ENCODE measurements around the gene HIPK4.

Gene HIPK4

GRCh38 chr19:40348961-40349507 lies 40.9 kb downstream of the HIPK4 start:
- TF ChIP-seq SPI1 (IDR thresholded peaks at IDR 0.05; ENCODE audit: low read depth, low read length) (no peak), POU2F2 (IDR thresholded peaks at IDR 0.05; ENCODE audit: low read depth, low read length) (no peak), POLR2AphosphoS5 (IDR thresholded peaks at IDR 0.05; ENCODE audit: low read depth, low read length) (no peak), TAF1 (IDR thresholded peaks at IDR 0.05; ENCODE audit: low read depth, low read length) (no peak), PAX5 (IDR thresholded peaks at IDR 0.05; ENCODE audit: insufficient read depth, low read length, severe bottlenecking) (no peak), POLR2A (IDR thresholded peaks at IDR 0.05; ENCODE audit: low read depth, low read length) (no peak)
- DNase-seq (ENCODE audit: insufficient read length, low spot score) (no peak), FAIRE-seq (no peak)

DNA sequence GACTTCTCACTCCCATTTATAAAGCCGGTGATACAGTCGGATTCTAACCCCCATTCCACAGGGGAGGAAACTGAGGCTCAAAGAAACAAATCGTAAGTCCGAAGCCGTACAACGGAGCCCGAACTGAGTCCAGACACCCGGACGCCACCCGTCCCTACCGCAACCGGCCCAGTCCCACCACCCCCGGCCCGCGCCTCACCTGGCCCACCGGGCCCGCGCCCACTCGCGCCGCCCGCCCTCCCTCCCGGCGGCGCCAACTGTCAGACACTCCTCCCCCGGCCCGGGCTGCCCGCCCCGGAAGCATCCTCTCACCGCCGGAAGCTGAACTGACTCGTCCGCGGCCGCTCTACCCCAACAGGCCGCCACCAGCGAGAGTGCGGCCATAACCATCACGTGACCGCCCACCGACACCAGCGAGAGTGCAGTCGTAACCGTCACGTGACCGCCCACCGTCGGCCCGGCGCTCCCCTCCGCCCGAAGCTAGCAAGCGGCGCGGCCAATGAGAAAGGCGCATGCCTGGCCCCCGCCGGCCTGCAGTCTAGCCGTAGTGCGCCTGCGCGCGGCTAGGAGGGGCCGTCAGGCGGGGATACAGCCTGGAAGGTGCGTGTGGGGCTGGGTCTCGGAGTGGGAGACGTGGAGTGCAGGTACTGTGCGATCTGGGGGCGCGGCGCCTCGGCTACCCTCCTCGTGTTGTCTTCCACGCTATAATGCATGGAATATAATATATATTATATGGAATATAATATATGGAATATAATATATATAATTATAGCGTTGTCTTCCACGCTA lies 41.7 kb downstream of the HIPK4 start, which contains the start of the genes C19orf47 and PLD3:
Gene C19orf47 (minus strand): TSS at position 273 of the 789 bp plus-strand sequence. CDS start 6,540 bp downstream, outside the sequence.
Gene PLD3 (plus strand): TSS at position 571 of the 789 bp plus-strand sequence. CDS start 17,789 bp downstream, outside the sequence.
- FAIRE-seq: peak; percentile 100
- peak; percentile 84 for TF ChIP-seq POLR2A (IDR thresholded peaks at IDR 0.05; ENCODE audit: low read depth, low read length)
- TF ChIP-seq PAX5 (IDR thresholded peaks at IDR 0.05; ENCODE audit: insufficient read depth, low read length, severe bottlenecking): no peak
- TF ChIP-seq POU2F2 (IDR thresholded peaks at IDR 0.05; ENCODE audit: low read depth, low read length): no peak
- TF ChIP-seq TAF1 (IDR thresholded peaks at IDR 0.05; ENCODE audit: low read depth, low read length): peak; percentile 32; the same call in 1 of the 2 replicates
- TF ChIP-seq SPI1 (IDR thresholded peaks at IDR 0.05; ENCODE audit: low read depth, low read length): no peak
- peak; percentile 89 for TF ChIP-seq POLR2AphosphoS5 (IDR thresholded peaks at IDR 0.05; ENCODE audit: low read depth, low read length)

DNA sequence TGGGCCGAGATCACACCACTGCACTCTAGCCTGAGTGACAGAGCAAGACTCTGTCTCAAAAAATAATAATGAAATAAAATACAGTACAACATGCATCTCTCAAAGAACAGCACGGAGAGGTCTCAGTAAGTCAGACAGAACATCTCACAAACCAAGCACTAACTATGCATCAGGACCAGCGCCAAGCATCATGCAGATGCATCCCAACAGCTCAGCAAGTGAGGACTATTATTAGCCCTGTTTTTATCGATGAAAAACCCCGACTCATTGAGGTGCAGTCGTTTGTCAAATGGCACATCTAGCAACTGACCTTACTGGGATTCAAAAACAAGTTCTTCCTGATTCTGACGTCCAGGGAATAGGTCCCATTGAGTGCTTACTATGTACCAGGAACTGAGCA lies 45.6 kb downstream of the HIPK4 start:
- no peak for DNase-seq (ENCODE audit: insufficient read length, low spot score)

More for the DNA sequence above, 41.7 kb downstream of the HIPK4 start, which contains the start of the genes C19orf47 and PLD3:
- DNase-seq (ENCODE audit: insufficient read length, low spot score): peak; percentile 100

GRCh38 chr19:40342644-40343311 lies 47.2 kb downstream of the HIPK4 start:
- TF ChIP-seq SPI1 (IDR thresholded peaks at IDR 0.05; ENCODE audit: low read depth, low read length): no peak
- no peak for TF ChIP-seq PAX5 (IDR thresholded peaks at IDR 0.05; ENCODE audit: insufficient read depth, low read length, severe bottlenecking)
- no peak for TF ChIP-seq POU2F2 (IDR thresholded peaks at IDR 0.05; ENCODE audit: low read depth, low read length)
- TF ChIP-seq POLR2A (IDR thresholded peaks at IDR 0.05; ENCODE audit: low read depth, low read length): no peak
- no peak for TF ChIP-seq POLR2AphosphoS5 (IDR thresholded peaks at IDR 0.05; ENCODE audit: low read depth, low read length)
- TF ChIP-seq TAF1 (IDR thresholded peaks at IDR 0.05; ENCODE audit: low read depth, low read length): no peak
- FAIRE-seq (no peak), DNase-seq (ENCODE audit: insufficient read length, low spot score) (no peak)

More for the DNA sequence above, 45.6 kb downstream of the HIPK4 start:
- no peak for FAIRE-seq
- no peak for TF ChIP-seq TAF1 (IDR thresholded peaks at IDR 0.05; ENCODE audit: low read depth, low read length)
- no peak for TF ChIP-seq PAX5 (IDR thresholded peaks at IDR 0.05; ENCODE audit: insufficient read depth, low read length, severe bottlenecking)
- TF ChIP-seq POLR2A (IDR thresholded peaks at IDR 0.05; ENCODE audit: low read depth, low read length): no peak
- TF ChIP-seq POLR2AphosphoS5 (IDR thresholded peaks at IDR 0.05; ENCODE audit: low read depth, low read length): no peak
- no peak for TF ChIP-seq SPI1 (IDR thresholded peaks at IDR 0.05; ENCODE audit: low read depth, low read length)
- TF ChIP-seq POU2F2 (IDR thresholded peaks at IDR 0.05; ENCODE audit: low read depth, low read length): no peak

GRCh38 chr19:40341601-40342482 lies 48.1 kb downstream of the HIPK4 start:
- DNase-seq (ENCODE audit: insufficient read length, low spot score): no peak
- no peak for FAIRE-seq
- no peak for TF ChIP-seq PAX5 (IDR thresholded peaks at IDR 0.05; ENCODE audit: insufficient read depth, low read length, severe bottlenecking)
- TF ChIP-seq SPI1 (IDR thresholded peaks at IDR 0.05; ENCODE audit: low read depth, low read length): no peak
- TF ChIP-seq POLR2A (IDR thresholded peaks at IDR 0.05; ENCODE audit: low read depth, low read length): no peak
- no peak for TF ChIP-seq POU2F2 (IDR thresholded peaks at IDR 0.05; ENCODE audit: low read depth, low read length)
- no peak for TF ChIP-seq POLR2AphosphoS5 (IDR thresholded peaks at IDR 0.05; ENCODE audit: low read depth, low read length)
- TF ChIP-seq TAF1 (IDR thresholded peaks at IDR 0.05; ENCODE audit: low read depth, low read length): no peak

DNA sequence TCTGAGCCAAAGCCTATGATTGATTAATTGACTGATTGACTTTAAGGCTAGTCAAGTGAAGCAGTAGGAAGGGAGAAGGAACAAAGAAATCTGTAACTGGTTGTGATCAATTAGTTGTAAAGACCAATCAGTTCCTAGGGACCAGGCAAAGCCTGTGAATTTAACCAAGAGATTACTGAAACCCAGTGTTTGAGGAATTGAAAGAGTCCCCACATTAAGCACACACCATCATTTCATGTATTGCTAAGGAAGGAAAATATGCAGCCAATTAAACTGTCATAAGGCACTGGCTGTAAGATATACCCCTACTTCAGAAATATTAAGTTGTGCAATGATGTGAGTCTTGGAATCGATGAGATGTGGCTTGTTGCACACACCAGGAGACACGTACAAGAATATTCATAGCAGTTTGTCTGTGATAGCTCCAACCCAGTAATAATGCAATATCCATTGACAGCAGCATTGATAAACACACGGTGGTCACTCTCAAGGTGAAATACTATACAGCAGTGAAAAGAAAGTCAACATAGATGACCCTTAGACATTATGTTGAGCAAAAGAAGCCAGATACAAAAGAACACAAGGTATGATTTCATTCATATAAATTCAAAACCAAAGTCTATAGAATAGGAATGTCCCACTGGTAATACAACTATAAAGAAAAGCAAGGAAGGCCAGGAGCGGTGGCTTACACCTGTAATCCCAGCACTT lies 50.8 kb downstream of the HIPK4 start:
- FAIRE-seq (peak; percentile 20), DNase-seq (ENCODE audit: insufficient read length, low spot score) (no peak)
- TF ChIP-seq SPI1 (IDR thresholded peaks at IDR 0.05; ENCODE audit: low read depth, low read length): peak; percentile 75
- TF ChIP-seq POU2F2 (IDR thresholded peaks at IDR 0.05; ENCODE audit: low read depth, low read length): no peak
- TF ChIP-seq POLR2A (IDR thresholded peaks at IDR 0.05; ENCODE audit: low read depth, low read length): no peak
- no peak for TF ChIP-seq POLR2AphosphoS5 (IDR thresholded peaks at IDR 0.05; ENCODE audit: low read depth, low read length)

DNA sequence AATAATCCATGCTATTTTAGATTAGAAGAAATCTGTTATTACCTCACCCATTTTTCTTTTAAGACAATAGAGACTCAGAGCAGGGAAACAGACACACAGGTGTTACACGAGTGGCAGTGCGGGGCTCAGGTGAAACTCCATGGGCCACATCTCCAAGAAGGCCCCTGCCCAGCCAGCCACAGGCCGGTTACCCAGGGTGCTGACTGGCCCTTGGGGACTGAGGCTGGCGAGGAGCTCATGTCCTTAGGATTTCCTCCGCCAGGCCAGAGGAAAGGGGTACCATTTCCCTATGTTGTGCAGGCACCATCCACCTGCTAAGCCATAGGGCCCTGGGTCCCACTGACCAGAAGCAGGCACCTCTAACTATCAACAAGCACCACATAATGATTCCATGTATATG lies 52.4 kb downstream of the HIPK4 start:
- DNase-seq (ENCODE audit: insufficient read length, low spot score) (no peak), FAIRE-seq (peak; percentile 16)
- no peak for TF ChIP-seq SPI1 (IDR thresholded peaks at IDR 0.05; ENCODE audit: low read depth, low read length)
- TF ChIP-seq TAF1 (IDR thresholded peaks at IDR 0.05; ENCODE audit: low read depth, low read length): no peak
- no peak for TF ChIP-seq POLR2AphosphoS5 (IDR thresholded peaks at IDR 0.05; ENCODE audit: low read depth, low read length)
- no peak for TF ChIP-seq POLR2A (IDR thresholded peaks at IDR 0.05; ENCODE audit: low read depth, low read length)
- no peak for TF ChIP-seq POU2F2 (IDR thresholded peaks at IDR 0.05; ENCODE audit: low read depth, low read length)
- no peak for TF ChIP-seq PAX5 (IDR thresholded peaks at IDR 0.05; ENCODE audit: insufficient read depth, low read length, severe bottlenecking)

DNA sequence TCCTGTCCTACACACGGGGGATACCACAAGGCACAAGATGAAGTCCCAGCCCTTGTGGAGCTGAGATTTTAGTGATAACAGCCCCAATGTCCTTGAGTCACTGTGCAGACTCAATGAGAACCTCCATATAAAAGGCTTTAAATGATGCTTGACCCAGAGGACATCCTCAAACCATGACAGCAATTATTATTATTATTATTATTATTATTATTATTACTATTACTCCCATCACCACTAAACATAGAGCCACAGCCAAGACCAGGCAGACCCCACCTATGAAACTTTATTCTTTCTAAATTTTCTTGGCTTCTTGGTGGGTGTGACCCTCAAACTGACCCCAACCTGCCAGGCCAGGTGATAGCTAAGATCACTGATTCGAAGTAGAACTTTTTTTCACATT lies 52.9 kb downstream of the HIPK4 start:
- TF ChIP-seq PAX5 (IDR thresholded peaks at IDR 0.05; ENCODE audit: insufficient read depth, low read length, severe bottlenecking) (no peak), POLR2AphosphoS5 (IDR thresholded peaks at IDR 0.05; ENCODE audit: low read depth, low read length) (no peak), POLR2A (IDR thresholded peaks at IDR 0.05; ENCODE audit: low read depth, low read length) (no peak), POU2F2 (IDR thresholded peaks at IDR 0.05; ENCODE audit: low read depth, low read length) (no peak), SPI1 (IDR thresholded peaks at IDR 0.05; ENCODE audit: low read depth, low read length) (no peak), TAF1 (IDR thresholded peaks at IDR 0.05; ENCODE audit: low read depth, low read length) (no peak)
- FAIRE-seq (no peak), DNase-seq (ENCODE audit: insufficient read length, low spot score) (no peak)

Measured in GM12891 (cell line).